GM18867 (cell line): ENCODE data around the gene SMCR8.
"Not testable (repeated sequence)": the region's sequence is repeated elsewhere in the genome, so short reads cannot be mapped to it uniquely, and the experiment has no call there.

Experiments used
- ATAC-seq: cut with Tn5 transposase; IDR thresholded peaks from one replicate; pipeline ENCODE4 v1.9.1; 2021; ENCODE audit warnings: mild to moderate bottlenecking, moderate library complexity; ENCODE audit not compliant: unreplicated experiment

Gene SMCR8

DNA sequence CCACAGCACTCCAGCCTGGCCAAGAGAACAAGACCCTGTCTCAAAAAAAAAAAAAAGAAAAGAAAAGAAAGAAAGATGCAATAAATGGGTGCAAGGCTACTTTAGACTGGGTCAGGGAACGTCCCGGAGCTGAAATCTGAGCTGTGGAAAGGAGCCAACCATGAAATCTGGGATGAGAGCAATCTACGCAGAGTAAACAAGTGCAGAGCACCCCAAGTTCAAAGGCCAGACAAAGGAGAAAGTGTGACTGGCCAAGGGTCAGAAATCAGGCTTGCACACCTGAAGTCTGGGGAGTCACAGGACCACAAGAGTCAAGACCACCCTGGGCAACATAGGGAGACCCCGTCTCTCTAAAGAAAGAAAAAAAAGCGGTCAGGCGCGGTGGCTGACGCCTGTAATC, 45.4 kb downstream of the SMCR8 start:
- ATAC-seq: no peak

- ATAC-seq: no peak
These were observed 47.0 kb downstream of the SMCR8 start for GRCh38 chr17:18361837-18362697.

DNA sequence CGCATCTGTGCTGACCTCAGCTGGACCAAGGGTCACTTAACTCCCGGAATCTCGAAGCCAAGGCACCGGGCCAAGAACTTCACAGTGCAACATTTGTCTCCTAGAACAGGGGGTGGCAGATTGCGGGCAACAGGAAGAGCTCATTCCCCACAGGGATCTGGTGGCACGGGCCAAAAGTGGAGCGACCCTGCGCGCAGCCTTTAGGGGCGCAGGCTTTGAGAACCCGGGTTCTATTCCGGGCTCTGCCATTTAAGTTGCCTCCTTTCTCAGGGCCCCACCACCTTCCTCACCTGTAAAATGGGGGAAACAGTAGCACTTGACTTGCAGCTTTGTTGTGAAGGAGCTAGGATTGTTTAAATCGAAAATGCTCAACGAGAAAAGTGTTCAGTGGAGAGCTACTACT, 47.6 kb downstream of the SMCR8 start:
- no peak for ATAC-seq

DNA sequence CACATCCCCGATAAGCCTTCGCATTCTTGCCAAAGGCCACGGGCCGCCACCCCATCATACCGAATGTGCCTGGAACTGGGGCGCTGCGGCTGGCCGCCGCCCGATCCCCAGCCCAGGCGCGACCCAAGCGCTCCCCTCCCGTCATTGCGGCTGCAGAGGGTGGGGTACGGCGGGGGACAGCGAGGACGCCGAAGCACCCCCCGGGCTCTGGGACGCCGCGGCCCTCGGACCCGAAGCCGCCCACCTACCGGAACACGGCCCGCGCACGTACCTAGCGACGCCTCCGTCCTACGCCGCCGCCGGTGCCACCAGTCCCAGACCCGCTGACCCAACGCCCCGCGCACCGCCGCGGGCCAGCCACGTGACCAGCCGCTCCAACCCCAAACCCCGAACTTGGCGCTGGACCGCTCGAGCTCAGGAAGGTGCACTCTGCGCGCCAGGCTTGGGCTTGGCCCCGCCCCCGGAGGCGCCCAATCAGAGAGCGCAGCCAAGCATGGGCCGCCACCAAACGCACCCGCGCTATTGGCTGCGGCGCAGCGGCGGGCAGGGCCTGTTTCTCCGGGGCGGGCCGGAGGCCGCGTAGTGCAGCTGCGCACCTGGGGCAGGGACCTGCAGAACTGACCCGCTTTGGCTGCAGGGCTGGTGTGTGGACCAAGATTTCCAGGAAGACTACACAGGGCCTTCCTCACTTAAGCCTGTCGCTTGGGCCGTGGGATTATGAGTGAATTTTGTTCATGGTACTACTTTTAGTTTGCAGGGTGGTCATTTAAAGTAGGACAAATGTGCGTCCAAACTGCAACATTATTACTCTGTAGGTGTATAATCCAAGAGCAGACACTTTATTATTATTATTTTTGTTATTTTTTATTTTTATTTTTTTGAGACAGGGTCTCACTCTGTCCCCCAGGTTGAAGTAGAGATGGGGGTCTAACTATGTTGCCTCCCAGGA, 48.3 kb downstream of the SMCR8 start, which contains the start of gene SHMT1:
SHMT1 (minus strand) TSS at position 450 of the 949 bp plus-strand sequence. CDS start 7,569 bp downstream, outside the sequence.
- ATAC-seq: peak; percentile 96

- no peak for ATAC-seq
These were observed 49.1 kb downstream of the SMCR8 start for GRCh38 chr17:18364166-18364565.

GRCh38 chr17:18368946-18369345, 53.9 kb downstream of the SMCR8 start:
- ATAC-seq: no peak

DNA sequence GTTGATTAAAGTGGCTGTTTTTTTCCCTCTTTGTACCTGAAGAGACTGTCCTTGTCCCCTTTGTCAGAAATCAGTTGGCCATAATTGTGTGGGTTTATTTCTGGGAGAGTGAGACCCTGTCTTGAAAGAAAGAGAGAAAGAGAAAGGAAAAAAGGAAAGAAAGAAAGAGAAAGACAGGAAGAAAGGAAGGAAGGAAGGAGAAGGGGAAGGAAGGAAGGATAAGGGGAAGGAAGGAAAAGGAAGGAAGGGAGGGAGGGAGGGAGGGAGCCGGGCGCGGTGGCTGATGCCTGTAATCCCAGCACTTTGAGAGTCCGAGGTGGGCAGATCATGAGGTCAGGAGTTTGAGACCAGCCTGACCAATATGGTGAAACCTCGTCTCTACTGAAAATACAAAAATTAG, 55.7 kb downstream of the SMCR8 start:
- no peak for ATAC-seq

DNA sequence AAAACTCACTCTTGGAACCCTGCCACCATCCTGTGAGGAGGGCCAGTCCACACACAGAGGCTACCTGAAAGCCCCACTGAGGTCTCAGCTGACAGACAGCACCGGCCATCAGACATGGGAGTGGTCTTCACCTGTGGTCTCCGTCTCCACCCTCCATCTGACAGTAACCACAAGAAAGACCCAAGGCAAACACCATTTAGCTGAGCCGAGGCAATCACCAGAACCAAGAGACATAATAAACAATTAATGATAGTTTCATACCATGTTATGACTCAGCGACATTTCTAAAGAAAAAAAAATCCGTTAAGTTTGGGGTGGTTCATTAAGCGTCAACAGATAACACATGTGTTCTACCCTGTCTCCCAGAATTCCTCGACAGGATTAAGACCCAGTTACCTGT, 56.4 kb downstream of the SMCR8 start:
- no peak for ATAC-seq

DNA sequence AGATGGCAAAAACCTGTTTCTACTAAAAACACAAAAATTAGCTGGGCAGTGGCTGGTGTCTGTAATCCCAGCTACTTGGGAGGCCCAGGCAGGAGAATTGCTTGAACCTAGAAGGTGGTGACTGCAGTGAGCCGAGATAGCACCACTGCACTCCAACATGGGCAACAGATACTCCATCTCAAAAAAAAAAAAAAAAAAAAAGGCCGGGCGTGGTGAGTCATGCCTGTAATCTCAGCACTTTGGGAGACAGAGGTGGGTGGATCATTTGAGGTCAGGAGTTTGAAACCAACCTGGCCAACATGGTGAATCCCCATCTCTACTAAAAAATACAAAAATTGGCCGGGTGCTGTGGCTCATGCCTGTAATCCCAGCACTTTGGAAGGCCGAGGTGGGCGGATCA, 58.1 kb downstream of the SMCR8 start:
- not testable (repeated sequence) for ATAC-seq

- ATAC-seq: no peak
These were observed 59.1 kb downstream of the SMCR8 start for GRCh38 chr17:18374216-18374615.
